ENCODE data around the gene TAF3.

GRCh38 chr10:7901256-7901655, 83.0 kb downstream of the TAF3 start:
- TF ChIP-seq CTCF (IDR thresholded peaks at IDR 0.05; ENCODE audit: insufficient read depth, low read length, poor library complexity, severe bottlenecking) (no peak), EZH2phosphoT487 (conservative IDR thresholded peaks at IDR 0.05; ENCODE audit: low read length) (no peak)

Data from SU-DHL-6 (cell line).